WERI-Rb-1 (cell line): Measurements from ENCODE around the gene NFATC3.

ENCODE experiments used
- DNase-seq: peaks from one replicate; pipeline ENCODE4 v3.0.0-alpha.2; 2020
- H3K27ac ChIP-seq: fragments of 250-450 bp; sonication (Bioruptor Pico); 2 replicates; pipeline ENCODE4 v1.5.1; 2020; ENCODE audit warnings: mild to moderate bottlenecking, moderate library complexity
- H3K27me3 ChIP-seq: fragments of 250-450 bp; sonication (Bioruptor Pico); 2 replicates; pipeline ENCODE4 v1.5.1; 2021; ENCODE audit warnings: mild to moderate bottlenecking, low read depth, moderate library complexity; ENCODE audit not compliant: insufficient read depth, severe bottlenecking
- H3K36me3 ChIP-seq: fragments of 250-450 bp; sonication (Bioruptor Pico); 2 replicates; pipeline ENCODE4 v1.5.1; 2020; ENCODE audit warnings: mild to moderate bottlenecking, moderate library complexity
- H3K4me3 ChIP-seq: 2 replicates; pipeline ENCODE4 v1.5.1; 2011; ENCODE audit warnings: low read depth, mild to moderate bottlenecking, control low read depth, low read length
- H3K9me3 ChIP-seq: fragments of 250-450 bp; sonication (Bioruptor Pico); 2 replicates; pipeline ENCODE4 v1.5.1; 2021; ENCODE audit warnings: mild to moderate bottlenecking, moderate library complexity; ENCODE audit not compliant: severe bottlenecking
- TF ChIP-seq, protein P1 (sequence below): IDR thresholded peaks from 2 replicates; pipeline ENCODE4 v1.5.1; 2011; ENCODE audit warnings: low read depth, mild to moderate bottlenecking, control low read depth, inconsistent platforms, low read length

Gene NFATC3

DNA sequence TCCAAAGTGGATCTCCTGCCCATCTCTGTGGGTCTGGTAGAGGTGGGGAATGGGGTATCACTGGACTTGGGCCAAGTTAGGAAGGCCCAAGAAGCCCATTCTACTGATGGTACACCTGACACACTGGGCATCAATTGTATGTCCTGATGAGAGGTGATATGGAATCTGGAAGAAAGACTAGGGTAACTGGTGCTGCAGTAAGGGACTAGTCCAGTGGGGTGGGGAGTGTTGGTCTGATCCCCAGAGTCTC, 5.9 kb upstream of the NFATC3 start:
- no peaks in the 10 kb centered on the region for H3K9me3 ChIP-seq
- peaks cover 20% of the 10 kb centered on the region for H3K36me3 ChIP-seq
- TF ChIP-seq, protein P1, sequence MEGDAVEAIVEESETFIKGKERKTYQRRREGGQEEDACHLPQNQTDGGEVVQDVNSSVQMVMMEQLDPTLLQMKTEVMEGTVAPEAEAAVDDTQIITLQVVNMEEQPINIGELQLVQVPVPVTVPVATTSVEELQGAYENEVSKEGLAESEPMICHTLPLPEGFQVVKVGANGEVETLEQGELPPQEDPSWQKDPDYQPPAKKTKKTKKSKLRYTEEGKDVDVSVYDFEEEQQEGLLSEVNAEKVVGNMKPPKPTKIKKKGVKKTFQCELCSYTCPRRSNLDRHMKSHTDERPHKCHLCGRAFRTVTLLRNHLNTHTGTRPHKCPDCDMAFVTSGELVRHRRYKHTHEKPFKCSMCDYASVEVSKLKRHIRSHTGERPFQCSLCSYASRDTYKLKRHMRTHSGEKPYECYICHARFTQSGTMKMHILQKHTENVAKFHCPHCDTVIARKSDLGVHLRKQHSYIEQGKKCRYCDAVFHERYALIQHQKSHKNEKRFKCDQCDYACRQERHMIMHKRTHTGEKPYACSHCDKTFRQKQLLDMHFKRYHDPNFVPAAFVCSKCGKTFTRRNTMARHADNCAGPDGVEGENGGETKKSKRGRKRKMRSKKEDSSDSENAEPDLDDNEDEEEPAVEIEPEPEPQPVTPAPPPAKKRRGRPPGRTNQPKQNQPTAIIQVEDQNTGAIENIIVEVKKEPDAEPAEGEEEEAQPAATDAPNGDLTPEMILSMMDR: no peak
- no peaks in the 10 kb centered on the region for H3K27me3 ChIP-seq
- no peak for DNase-seq
- no peak overlapping the region for H3K27ac ChIP-seq
- H3K4me3 ChIP-seq: no peak overlapping the region

DNA sequence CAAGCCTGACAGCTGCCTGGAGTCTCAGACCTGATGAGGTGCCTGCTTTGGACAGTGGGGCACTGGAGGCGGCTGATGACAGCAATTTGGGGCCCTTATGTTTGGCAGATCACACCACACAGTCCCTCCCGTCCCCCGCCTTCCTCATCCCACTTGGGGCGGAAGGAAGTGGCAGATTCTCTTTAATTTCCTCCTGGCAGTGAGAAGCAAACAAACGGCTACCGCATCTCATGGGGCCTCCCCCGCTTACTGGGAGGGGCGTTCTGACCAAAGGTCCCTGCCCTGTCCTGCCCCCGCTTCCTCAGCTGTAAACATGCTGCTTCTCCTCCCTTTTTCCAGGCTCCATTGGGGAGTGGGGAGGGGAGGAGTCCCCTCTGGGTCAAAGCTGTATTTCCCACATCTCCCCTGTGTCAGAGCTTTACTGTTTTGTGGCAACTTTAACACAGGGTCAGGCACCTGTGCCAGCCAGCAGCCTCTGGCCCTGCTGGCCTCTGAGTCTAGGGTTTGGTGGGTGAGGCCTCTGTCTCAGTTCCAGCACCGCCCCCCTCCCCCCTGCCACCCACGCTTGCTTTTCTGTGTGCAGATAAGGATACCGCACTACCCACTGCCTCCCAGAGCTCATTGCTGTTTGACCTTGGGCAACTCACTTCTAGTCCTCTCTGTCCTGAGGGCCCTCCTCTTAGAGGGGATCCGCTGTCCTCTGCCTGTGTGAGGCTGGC, 5.4 kb upstream of the NFATC3 start:
- Histone ChIP-seq H3K27me3 (no peaks in the 10 kb centered on the region), H3K27ac (no peak overlapping the region), H3K4me3 (no peak overlapping the region), H3K9me3 (no peaks in the 10 kb centered on the region), H3K36me3 (peaks cover 15% of the 10 kb centered on the region)
- no peak for DNase-seq
- TF ChIP-seq, protein P1: no peak

DNA sequence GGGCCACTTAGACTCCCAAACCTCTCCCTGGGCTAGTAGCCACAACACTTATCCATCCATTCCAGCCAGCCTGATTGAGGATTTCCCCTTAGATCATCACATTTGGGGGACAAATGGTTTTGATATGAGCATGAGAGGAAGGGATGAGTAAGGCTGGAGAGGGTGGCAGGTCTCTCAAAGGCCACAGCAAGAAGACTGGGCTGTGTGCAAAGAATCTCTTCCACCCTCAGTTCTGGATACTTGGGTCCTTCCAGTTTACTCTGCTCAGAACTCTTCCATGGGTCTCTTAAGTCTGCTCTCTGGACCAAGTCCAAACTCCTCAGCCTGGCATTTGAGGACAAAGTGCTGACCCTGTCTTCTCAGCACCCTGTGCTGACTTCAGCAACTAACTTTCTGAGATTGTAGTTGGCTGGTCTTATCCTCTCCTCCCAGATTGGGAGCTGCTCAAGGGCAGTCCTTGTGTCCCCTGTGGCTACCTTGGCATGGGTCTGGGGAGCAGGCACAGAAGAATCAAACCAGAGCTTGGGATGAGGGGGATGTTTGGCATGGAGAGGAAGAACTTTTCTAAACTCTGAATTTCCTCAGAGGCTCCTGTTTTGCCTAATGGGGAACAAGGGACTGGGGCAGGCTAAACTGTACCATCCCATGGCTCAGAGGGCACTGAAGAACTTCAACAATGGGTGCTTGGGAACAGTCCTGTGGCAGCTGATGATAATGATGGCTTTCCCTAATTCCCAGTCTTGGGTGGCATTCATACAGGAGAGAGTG, 3.1 kb upstream of the NFATC3 start:
- Histone ChIP-seq H3K27ac (no peak overlapping the region), H3K4me3 (no peak overlapping the region), H3K36me3 (peaks cover 6% of the 10 kb centered on the region), H3K9me3 (no peaks in the 10 kb centered on the region), H3K27me3 (no peaks in the 10 kb centered on the region)
- DNase-seq: no peak
- TF ChIP-seq, protein P1: no peak

DNA sequence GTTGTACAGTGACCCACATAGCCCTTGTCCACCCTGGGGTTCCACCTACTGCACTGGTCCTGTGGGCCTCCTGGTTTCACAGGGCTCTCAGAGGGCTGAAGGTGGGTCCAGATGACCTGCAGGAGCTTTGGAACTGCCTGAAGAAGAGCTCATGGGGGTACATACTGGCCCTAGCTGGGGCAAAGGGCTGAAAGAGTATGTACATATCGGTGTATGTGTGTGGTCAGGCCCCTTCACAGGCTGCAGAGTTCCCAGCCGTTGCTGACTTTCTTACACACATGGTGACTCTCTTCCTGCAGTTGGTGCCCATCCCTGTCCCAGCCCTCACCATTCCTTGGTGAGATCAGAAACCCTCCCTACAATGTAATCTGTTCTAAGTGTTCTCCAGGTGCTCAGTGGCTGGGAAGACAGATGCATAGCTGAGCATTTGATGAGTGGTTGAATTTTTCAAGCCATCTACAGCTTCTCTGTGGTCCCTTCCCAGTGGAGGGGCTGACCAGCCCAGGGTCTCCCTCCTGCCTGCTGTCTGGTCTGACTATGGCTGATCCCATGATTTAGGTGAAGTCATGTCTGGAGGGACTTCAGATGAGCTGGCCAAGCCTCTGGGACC, 2.4 kb upstream of the NFATC3 start:
- no peaks in the 10 kb centered on the region for H3K27me3 ChIP-seq
- H3K9me3 ChIP-seq: no peaks in the 10 kb centered on the region
- H3K27ac ChIP-seq: no peak overlapping the region; the same call in 1 of the 2 replicates
- DNase-seq: no peak
- no peak overlapping the region for H3K4me3 ChIP-seq
- H3K36me3 ChIP-seq: peaks cover 5% of the 10 kb centered on the region; the same call in 1 of the 2 replicates
- TF ChIP-seq, protein P1: no peak

DNA sequence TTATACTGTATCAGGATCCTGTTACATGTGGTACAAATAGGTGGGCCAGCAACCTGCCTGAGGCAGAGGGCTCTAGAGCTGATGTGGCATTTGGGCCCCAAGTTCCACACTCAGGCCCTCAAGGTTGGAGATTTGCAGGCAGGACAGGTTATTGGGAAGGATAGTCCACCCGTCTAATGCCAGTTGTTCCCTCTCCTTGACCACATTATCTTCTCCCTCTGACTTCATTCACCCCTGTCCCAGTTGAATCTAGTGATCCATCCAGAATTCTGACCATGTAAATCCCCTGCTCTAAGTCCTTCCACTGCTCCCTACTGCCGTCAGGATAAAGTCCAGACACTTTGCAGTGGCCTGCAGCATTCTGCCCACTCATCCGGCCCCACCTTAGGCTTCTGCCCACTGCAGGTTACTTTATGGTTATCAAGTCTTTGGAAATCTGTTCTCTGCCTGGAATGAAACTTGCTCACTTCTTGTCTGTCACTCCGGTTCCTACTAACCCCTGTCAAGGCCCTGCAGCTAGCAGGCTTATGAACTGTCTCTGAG, 1.9 kb upstream of the NFATC3 start:
- Histone ChIP-seq H3K27me3 (no peaks in the 10 kb centered on the region), H3K36me3 (peaks cover 1% of the 10 kb centered on the region; the same call in 1 of the 2 replicates), H3K4me3 (no peak overlapping the region), H3K27ac (peak overlapping the region; percentile 98), H3K9me3 (no peaks in the 10 kb centered on the region)
- DNase-seq: no peak
- TF ChIP-seq, protein P1: no peak
